ENCODE data around the gene CTDSPL.

- no peak for TF ChIP-seq EZH2 (IDR thresholded peaks at IDR 0.05; ENCODE audit: borderline replicate concordance, low read depth, low read length, severe bottlenecking)
- no peak for TF ChIP-seq CTCF (IDR thresholded peaks at IDR 0.05; ENCODE audit: borderline replicate concordance, extremely low read depth, low read length, poor library complexity, severe bottlenecking)
Measured at GRCh38 chr3:37952564-37952963, 90.9 kb downstream of the CTDSPL start.
